ENCODE data around the gene HNRNPLL. TPM values are rescaled to one million over a fixed set of nuclear protein-coding genes. Genes with fewer than 3 reads are reported as not detected.

HNRNPLL gene
- total RNA-seq, 1 experiment from 2014 or later: 30.5 TPM

Other genes with a start within 250 kb of the HNRNPLL start
- 26.1 and 65.5 TPM in 2 replicates for gene ATL2, start 225.7 kb downstream of the HNRNPLL start, total RNA-seq (2014; rRNA removed; shearing (Covaris generic); ENCODE audit: low replicate concordance)
- 13.7 and 21.1 TPM in 2 replicates for gene GALM, start 63.2 kb upstream of the HNRNPLL start, total RNA-seq (2014; rRNA removed; shearing (Covaris generic); ENCODE audit: low replicate concordance)
- 178 and 201 TPM in 2 replicates for gene SRSF7, start 148.4 kb upstream of the HNRNPLL start, total RNA-seq (2014; rRNA removed; shearing (Covaris generic); ENCODE audit: low replicate concordance)
- 12.9 and 13.0 TPM in 2 replicates for gene GEMIN6, start 175.3 kb upstream of the HNRNPLL start, total RNA-seq (2014; rRNA removed; shearing (Covaris generic); ENCODE audit: low replicate concordance)